Measurements from ENCODE around the gene SEC23IP. TPM values are rescaled to one million over a fixed set of nuclear protein-coding genes. Genes with fewer than 3 reads are reported as not detected.

The SEC23IP gene
- total RNA-seq, 1 donor from 2014 or later, result 65.2 TPM

GRCh38 chr10:119957451-119957850 lies 64.9 kb downstream of the SEC23IP start:
- no peaks in the 10 kb centered on the region for H3K27me3 Mint-ChIP-seq (ENCODE audit: low read depth)
- TF ChIP-seq CTCF (IDR thresholded peaks at IDR 0.05), result no peak
- H3K27ac Mint-ChIP-seq (ENCODE audit: unreplicated experiment), result no peak overlapping the region
- H3K9me3 Mint-ChIP-seq (ENCODE audit: low read depth), result no peaks in the 10 kb centered on the region
- no peak overlapping the region for H3K4me3 Mint-ChIP-seq (ENCODE audit: unreplicated experiment)
- H3K4me1 Mint-ChIP-seq (ENCODE audit: low read depth), result no peaks in the 10 kb centered on the region
- H3K36me3 Mint-ChIP-seq (ENCODE audit: low read depth), result peaks cover 2% of the 10 kb centered on the region
- no peak for DNase-seq (ENCODE audit: low spot score)

GRCh38 chr10:119962837-119963236 lies 70.3 kb downstream of the SEC23IP start:
- Mint-ChIP-seq H3K4me3 (ENCODE audit: unreplicated experiment) (no peak overlapping the region), H3K36me3 (ENCODE audit: low read depth) (peaks cover 4% of the 10 kb centered on the region), H3K27me3 (ENCODE audit: low read depth) (peaks cover 7% of the 10 kb centered on the region), H3K9me3 (ENCODE audit: low read depth) (peaks cover 21% of the 10 kb centered on the region), H3K4me1 (ENCODE audit: low read depth) (no peaks in the 10 kb centered on the region), H3K27ac (ENCODE audit: unreplicated experiment) (no peak overlapping the region)
- no peak for DNase-seq (ENCODE audit: low spot score)
- TF ChIP-seq CTCF (IDR thresholded peaks at IDR 0.05), result no peak

GRCh38 chr10:119967066-119967465 lies 74.5 kb downstream of the SEC23IP start:
- Mint-ChIP-seq H3K4me3 (ENCODE audit: unreplicated experiment) (no peak overlapping the region), H3K27me3 (ENCODE audit: low read depth) (peaks cover 9% of the 10 kb centered on the region), H3K4me1 (ENCODE audit: low read depth) (no peaks in the 10 kb centered on the region), H3K36me3 (ENCODE audit: low read depth) (peaks cover 3% of the 10 kb centered on the region), H3K27ac (ENCODE audit: unreplicated experiment) (no peak overlapping the region), H3K9me3 (ENCODE audit: low read depth) (peaks cover 24% of the 10 kb centered on the region)
- TF ChIP-seq CTCF (IDR thresholded peaks at IDR 0.05), result no peak
- no peak for DNase-seq (ENCODE audit: low spot score)

GRCh38 chr10:119969609-119970008 lies 77.1 kb downstream of the SEC23IP start:
- Mint-ChIP-seq H3K36me3 (ENCODE audit: low read depth) (peaks cover 3% of the 10 kb centered on the region), H3K27me3 (ENCODE audit: low read depth) (peaks cover 9% of the 10 kb centered on the region), H3K4me3 (ENCODE audit: unreplicated experiment) (no peak overlapping the region), H3K4me1 (ENCODE audit: low read depth) (no peaks in the 10 kb centered on the region), H3K27ac (ENCODE audit: unreplicated experiment) (no peak overlapping the region), H3K9me3 (ENCODE audit: low read depth) (peaks cover 19% of the 10 kb centered on the region)
- TF ChIP-seq CTCF (IDR thresholded peaks at IDR 0.05), result no peak
- DNase-seq (ENCODE audit: low spot score), result no peak

GRCh38 chr10:119970107-119970506 lies 77.6 kb downstream of the SEC23IP start:
- peaks cover 3% of the 10 kb centered on the region for H3K36me3 Mint-ChIP-seq (ENCODE audit: low read depth)
- H3K27me3 Mint-ChIP-seq (ENCODE audit: low read depth), result peaks cover 9% of the 10 kb centered on the region
- H3K27ac Mint-ChIP-seq (ENCODE audit: unreplicated experiment), result no peak overlapping the region
- DNase-seq (ENCODE audit: low spot score), result no peak
- H3K9me3 Mint-ChIP-seq (ENCODE audit: low read depth), result peaks cover 19% of the 10 kb centered on the region
- no peaks in the 10 kb centered on the region for H3K4me1 Mint-ChIP-seq (ENCODE audit: low read depth)
- TF ChIP-seq CTCF (IDR thresholded peaks at IDR 0.05), result no peak
- no peak overlapping the region for H3K4me3 Mint-ChIP-seq (ENCODE audit: unreplicated experiment)

Measured in chondrocyte (in vitro differentiated cells).